Measurements from ENCODE around the gene FBLN5.
A peak's percentile ranks its signal among the peaks of the same experiment; 100 is the strongest.

GRCh38 chr14:91901449-91902226, 45.9 kb downstream of the FBLN5 start:
- TF ChIP-seq CTCF (IDR thresholded peaks at IDR 0.05): no peak
- peak in 1 of 2 donors; percentile 44 for TF ChIP-seq EP300 (IDR thresholded peaks at IDR 0.05)
- TF ChIP-seq POLR2A (IDR thresholded peaks at IDR 0.05): no peak
